H1 (cell line): ENCODE results near the gene PLEKHH2. TPM values are rescaled to one million over a fixed set of nuclear protein-coding genes. Genes with fewer than 3 reads are reported as not detected.

Experiments used
- BACH1 ChIP-seq: IDR thresholded peaks from 2 replicates; pipeline ENCODE4 v1.6.1; 2012; ENCODE audit warnings: low read length, improper control_type of control experiment
- PHF8 ChIP-seq: fragments of 200-600 bp; sonication (generic); conservative IDR thresholded peaks from 2 replicates; pipeline ENCODE4 v1.7.1; 2012; ENCODE audit warnings: low read depth, mild to moderate bottlenecking, inconsistent platforms, low read length, moderate library complexity
- RAD21 ChIP-seq, 2 experiments: IDR thresholded peaks in 1 of 2; conservative IDR thresholded peaks in 1 of 2; 2 replicates each; pipeline ENCODE4 v1.6.1; 2011; ENCODE audit warnings: low read depth in 2 of 2, low read length in 2 of 2, improper control_type of control experiment in 1 of 2, inconsistent platforms in 1 of 2, mild to moderate bottlenecking in 1 of 2, moderate library complexity in 1 of 2
- RNF2 ChIP-seq: fragments of 200-900, 300-1000 bp; sonication (generic); IDR thresholded peaks from 2 replicates; pipeline ENCODE4 v1.7.1; 2016; ENCODE audit warnings: borderline replicate concordance, low read depth, mild to moderate bottlenecking, antibody characterized with exemption, low read length; ENCODE audit not compliant: poor library complexity, severe bottlenecking; ENCODE audit errors: missing control alignments
- TCF12 ChIP-seq: IDR thresholded peaks from 2 replicates; pipeline ENCODE4 v1.6.1; 2011; ENCODE audit warnings: low read depth, mild to moderate bottlenecking, low read length
- polyA plus RNA-seq, 7 experiments: library from polyadenylated mRNA; depleted of rRNA in 3 of 7; stranded (reverse) in 5 of 7; unstranded in 2 of 7; fragments of >200 nt in 5 of 7; fragments of 200-250 nt in 2 of 7; gene quantifications; 1 replicate in 5 of 7; 2 replicates in 1 of 7; 4 replicates in 1 of 7; pipeline versions ENCODE4 v1.2.1 to v1.2.3, GENCODE V29; 2011 to 2013; ENCODE audit warnings: missing spikeins in 2 of 7, mixed read lengths in 2 of 7
- total RNA-seq: library from RNA; stranded (reverse); fragmentation: NEBNext Ultra II Directional; extraction: Animal tissue kit (Norgen Biotek cat#: 25700); gene quantifications from 2 replicates; pipeline ENCODE4 v1.2.1, GENCODE V29; 2021

The PLEKHH2 gene
- total and polyA plus RNA-seq, 2 of the 8 experiments (the other 6 are each of a cell fraction or from before 2014, with no cell fraction given): 2.2 to 5.0 TPM

GRCh38 chr2:43642363-43642762 is 5.3 kb downstream of the PLEKHH2 start (continued):
- TF ChIP-seq BACH1 (no peak), RAD21 (IDR thresholded peaks at IDR 0.05 in 1 of 2, conservative IDR thresholded peaks at IDR 0.05 in 1 of 2; ENCODE audit: low read depth in 2 of 2, low read length in 2 of 2) (no peak), TCF12 (no peak), PHF8 (no peak), RNF2 (no peak)
